GM23248 (cell line): ENCODE data around the gene FKBP6.
"Not testable (repeated sequence)": the region's sequence is repeated elsewhere in the genome, so short reads cannot be mapped to it uniquely, and the experiment has no call there.

Experiments used
- EZH2 ChIP-seq: fragments of 200-600 bp; sonication (generic); IDR thresholded peaks from 2 replicates; pipeline ENCODE4 v1.6.1; 2018; ENCODE audit warnings: antibody characterized with exemption, mild to moderate bottlenecking; ENCODE audit not compliant: insufficient read depth, poor library complexity, severe bottlenecking
- EZH2phosphoT487 ChIP-seq: fragments of 200-600 bp; sonication (generic); IDR thresholded peaks from 2 replicates; pipeline ENCODE4 v1.6.1; 2018; ENCODE audit warnings: antibody characterized with exemption, moderate library complexity, mild to moderate bottlenecking, low read depth; ENCODE audit not compliant: insufficient read depth

DNA sequence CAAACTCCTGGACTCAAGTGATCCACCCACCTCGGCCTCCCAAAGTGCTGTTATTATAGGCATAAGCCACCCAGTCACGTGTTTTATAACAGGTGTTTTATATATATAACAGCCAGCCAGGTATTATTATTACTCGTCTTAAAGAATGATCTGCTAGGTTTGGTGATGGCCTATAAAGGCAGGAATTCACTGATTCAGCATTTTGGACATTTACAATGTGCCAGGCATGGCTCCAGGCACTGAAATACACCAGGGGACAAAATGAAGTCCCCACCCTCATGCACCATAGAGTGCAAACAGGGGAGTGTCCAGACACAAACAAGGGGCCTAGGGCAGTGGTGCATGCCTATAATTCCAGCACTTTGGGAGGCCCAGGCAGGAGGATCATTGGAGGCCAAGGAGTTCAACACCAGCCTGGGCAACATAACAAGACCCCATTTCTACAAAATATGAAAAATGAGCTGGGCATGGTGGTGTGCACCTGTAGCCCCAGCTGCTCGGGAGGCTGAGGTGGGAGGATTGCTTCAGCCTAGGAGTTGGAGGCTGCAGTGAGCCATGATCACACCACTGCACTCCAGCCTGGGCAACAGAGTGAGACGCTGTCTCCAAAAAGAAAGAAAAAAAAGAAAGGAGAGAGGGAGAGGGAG, 4.4 kb upstream of the FKBP6 start:
- not testable (repeated sequence) for TF ChIP-seq EZH2, EZH2phosphoT487
